ENCODE measurements around the gene ZAP70.

The ZAP70 gene

DNA sequence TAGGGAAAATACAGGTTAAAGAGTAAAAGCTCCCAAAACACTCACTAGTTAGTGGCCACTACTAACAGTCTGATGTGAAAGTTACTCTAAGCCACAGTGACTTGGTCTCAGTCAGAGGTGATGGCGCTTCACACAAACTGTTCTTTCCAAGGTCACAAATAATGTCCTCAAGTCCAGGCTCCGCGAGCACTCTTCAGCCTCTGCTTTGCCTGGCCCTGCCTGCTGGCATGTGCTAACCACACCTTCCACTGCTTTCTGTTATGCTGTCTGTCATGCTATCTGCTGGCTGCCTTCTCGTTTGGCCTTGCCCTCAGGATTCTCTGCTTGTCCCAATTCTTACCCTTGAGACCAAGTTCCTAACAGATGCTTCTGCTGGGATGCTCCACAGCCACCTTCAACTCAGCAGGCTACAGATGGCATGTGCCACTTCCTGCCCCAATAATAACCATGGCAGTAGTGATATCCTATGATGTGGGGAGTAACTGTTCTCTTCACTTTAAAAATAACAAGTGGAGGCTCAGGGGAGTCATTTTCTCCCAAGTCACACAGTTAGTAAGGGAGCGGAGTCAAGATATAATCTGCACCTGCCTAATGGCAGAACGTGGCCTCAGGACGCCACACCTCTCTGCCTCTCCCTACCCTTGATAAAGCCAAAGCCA is 75.7 kb downstream of the ZAP70 start:
- no peak for DNase-seq (ENCODE audit: low read depth)

Data from iris pigment epithelial cell (primary cell).